Adrenal gland (tissue), 12 donors: ENCODE results near the gene TSFM. TPM values are rescaled to one million over a fixed set of nuclear protein-coding genes. Genes with fewer than 3 reads are reported as not detected.

ENCODE experiments used
- DNase-seq, 7 donors: peaks; one replicate each; pipeline ENCODE4 v3.0.0-alpha.2; 2019 to 2020
- H3K27ac ChIP-seq, 5 donors: fragments of 200-600 bp; sonication (generic) in 4 of 5; 1 replicate in 3 of 5; 2 replicates in 2 of 5; pipeline versions ENCODE4 v1.5.1 to v1.8.0; 2016 to 2020; ENCODE audit warnings: mild to moderate bottlenecking in 1 of 5
- H3K27me3 ChIP-seq: fragments of 200-600 bp; 2 replicates; pipeline ENCODE4 v1.8.0; 2021
- H3K36me3 ChIP-seq, 2 donors: fragments of 200-600 bp; replicated peaks in 1 of 2; 1 replicate in 1 of 2; 2 replicates in 1 of 2; pipeline versions ENCODE4 v1.5.1 to v1.8.0; 2018 to 2022
- H3K4me1 ChIP-seq, 2 donors: fragments of 200-600 bp; replicated peaks in 1 of 2; 1 replicate in 1 of 2; 2 replicates in 1 of 2; pipeline versions ENCODE4 v1.5.1 to v1.8.0; 2018 to 2021
- H3K4me3 ChIP-seq, 4 donors: fragments of 200-600 bp; sonication (generic) in 3 of 4; one replicate each; pipeline ENCODE4 v1.5.1; 2016 to 2018
- H3K9me3 ChIP-seq, 3 donors: fragments of 200-600 bp; sonication (generic) in 1 of 3; replicated peaks in 1 of 3; 1 replicate in 2 of 3; 2 replicates in 1 of 3; pipeline versions ENCODE4 v1.5.1 to v1.8.0; 2016 to 2021
- CTCF ChIP-seq, 6 experiments: fragments of 450-650 bp in 4 of 6; fragments of 200-600 bp in 2 of 6; sonication (generic) in 1 of 6; IDR thresholded peaks; 1 replicate in 5 of 6; 2 replicates in 1 of 6; pipeline versions ENCODE4 v1.5.1 to v1.8.0; 2016 to 2021; ENCODE audit warnings: antibody characterized with exemption in 6 of 6, mild to moderate bottlenecking in 2 of 6, moderate library complexity in 1 of 6
- POLR2A ChIP-seq, 2 donors: fragments of 450-650 bp; IDR thresholded peaks; one replicate each; pipeline ENCODE4 v1.6.1; 2017; ENCODE audit warnings: antibody characterized with exemption in 2 of 2, mild to moderate bottlenecking in 2 of 2, moderate library complexity in 1 of 2
- WGBS, 4 donors: extraction: QIAGEN DNeasy Blood & Tissue Kit in 2 of 4; methylation state at CpG; one replicate each; pipeline versions ENCODE4 v1.1.5 to v1.1.7; 2013 to 2017; 5-methylcytosine and 5-hydroxymethylcytosine counted together
- intact Hi-C, 2 donors: fragments of 100-400 bp; cut with DNase I; formaldehyde crosslinking; loops; one replicate each; pipeline versions ENCODE4 v1.14.1 to v1.15.0; 2022 to 2023
- polyA plus RNA-seq, 3 donors: library from polyadenylated mRNA; stranded (reverse); fragments of 200-250 nt in 2 of 3; fragments of 350-450 nt in 1 of 3; fragmentation: Illumina TruSeq in 1 of 3; extraction: RNeasy Lipid Tissue Mini Kit (QIAGEN cat#74804) in 1 of 3; gene quantifications; one replicate each; pipeline ENCODE4 v1.2.3, GENCODE V29; 2013 to 2014
- total RNA-seq, 9 donors: library from RNA; depleted of rRNA in 4 of 9; stranded (reverse); fragments of >200 nt in 4 of 9; fragments of 120-200 nt in 1 of 9; fragmentation: NEBNext Ultra II Directional in 1 of 9; extraction: Animal tissue kit (Norgen Biotek cat#: 25700) in 1 of 9; gene quantifications; one replicate each; pipeline versions ENCODE4 v1.1.0 to v1.2.4, GENCODE V29; 2013 to 2023
- donor health status: healthy with polysubstance abuse.
- donor health status: Bipolar disorder and iron deficiency.
- donor health status: DM: yes; HTN: yes; CAD: no.
- donor health status: DM: no; HTN: no; CAD: no.
- donor health status: DM: no; HTN: no; CAD: no.
- donor health status: DM: yes; HTN: yes; CAD: no.

TSFM gene
- total and polyA plus RNA-seq, 12 donors, result 31.5 to 107 (median 69.5) TPM

DNA sequence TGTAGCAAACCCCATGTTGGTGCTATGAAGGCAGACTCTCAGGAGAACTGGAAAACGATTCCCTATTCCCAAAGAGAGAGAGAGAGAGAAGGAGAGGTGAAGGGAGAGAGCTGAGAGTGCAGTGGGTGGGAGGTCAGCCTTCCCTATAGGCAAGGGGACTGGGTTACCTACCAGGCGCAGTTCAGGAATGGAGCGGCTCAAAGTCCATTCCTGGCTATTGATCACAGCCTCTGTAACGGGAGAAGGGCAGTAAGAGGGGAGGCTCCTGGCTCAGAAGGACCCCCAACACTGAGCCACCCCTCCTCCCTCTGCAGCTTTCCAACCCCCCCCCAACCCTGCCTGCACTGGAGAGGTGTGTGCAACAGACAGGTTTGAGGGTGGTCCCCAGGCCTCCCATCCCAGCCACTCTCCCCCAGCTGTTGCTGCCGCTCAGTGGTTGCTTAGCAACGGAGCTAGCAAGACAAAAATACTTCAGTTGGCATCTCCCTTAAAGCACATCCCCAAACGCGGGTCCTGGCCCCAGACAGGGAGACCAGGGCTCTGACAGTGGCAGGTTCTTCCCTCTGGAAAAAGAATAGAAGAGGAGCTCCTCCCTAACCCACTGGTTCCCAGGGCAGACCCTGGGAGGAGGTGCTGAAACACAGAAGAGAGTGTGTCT lies 47.3 kb upstream of the TSFM start:
- no peaks in the 10 kb centered on the region for H3K36me3 ChIP-seq
- no peak overlapping the region for H3K4me3 ChIP-seq
- DNase-seq, result no peak
- 27 to 29% (median 28%) methylated on average over 8 of the region's 8 CpGs for WGBS, 4 donors
- peaks cover 14 to 25% of the 10 kb centered on the region in 2 donors for H3K4me1 ChIP-seq
- intact Hi-C loops, result no loop called here
- H3K27ac ChIP-seq, result no peak overlapping the region
- no peaks in the 10 kb centered on the region for H3K9me3 ChIP-seq
- peaks cover 39% of the 10 kb centered on the region for H3K27me3 ChIP-seq
- TF ChIP-seq CTCF (IDR thresholded peaks at IDR 0.05), result no peak
- TF ChIP-seq POLR2A (IDR thresholded peaks at IDR 0.05), result no peak

GRCh38 chr12:57735952-57736740 lies 46.4 kb upstream of the TSFM start:
- H3K36me3 ChIP-seq, result no peaks in the 10 kb centered on the region
- no peaks in the 10 kb centered on the region for H3K9me3 ChIP-seq
- 7 to 29% (median 16%) methylated on average over 13 to 49 of the region's 49 CpGs for WGBS, 4 donors
- DNase-seq, result no peak
- peaks cover 47% of the 10 kb centered on the region for H3K27me3 ChIP-seq
- peak overlapping the region in 1 of 4 donors; percentile 12 for H3K4me3 ChIP-seq
- TF ChIP-seq CTCF (IDR thresholded peaks at IDR 0.05), result peak in 2 of 6 experiments; percentile 5 to 14
- TF ChIP-seq POLR2A (IDR thresholded peaks at IDR 0.05), result no peak
- H3K4me1 ChIP-seq, result peaks cover 14 to 25% of the 10 kb centered on the region in 2 donors
- intact Hi-C loops, result no loop called here
- H3K27ac ChIP-seq, result no peak overlapping the region

- H3K27ac ChIP-seq, result no peak overlapping the region
- peaks cover 14 to 25% of the 10 kb centered on the region in 2 donors for H3K4me1 ChIP-seq
- no peak overlapping the region for H3K4me3 ChIP-seq
- H3K36me3 ChIP-seq, result no peaks in the 10 kb centered on the region
- no peak for DNase-seq
- TF ChIP-seq POLR2A (IDR thresholded peaks at IDR 0.05), result no peak
- no peak for TF ChIP-seq CTCF (IDR thresholded peaks at IDR 0.05)
- 14 to 25% (median 17%) methylated on average over 6 to 31 of the region's 31 CpGs for WGBS, 4 donors
- no peaks in the 10 kb centered on the region for H3K9me3 ChIP-seq
- H3K27me3 ChIP-seq, result peaks cover 48% of the 10 kb centered on the region
- intact Hi-C loops, result no loop called here
These were observed 45.7 kb upstream of the TSFM start for GRCh38 chr12:57736741-57737466.
